GM10248 (cell line): ENCODE measurements around the gene OPN1SW.

Experiments
- CTCF ChIA-PET: fragments of 300-600 bp; sonication (Branson Sonifier 250); formaldehyde crosslinking; extraction: SDS; loops from one replicate; lab custom pipeline; 2021; ENCODE audit warnings: antibody characterized with exemption; lab: Yijun Ruan, JAX
- POLR2A ChIA-PET: fragments of 350-650 bp; sonication (Branson Sonifier 250); formaldehyde crosslinking; extraction: SDS; loops from one replicate; lab custom pipeline; 2020; ENCODE audit warnings: antibody characterized with exemption; lab: Yijun Ruan, JAX
- DNase-seq: peaks from one replicate; pipeline ENCODE4 v3.0.0; 2012; ENCODE audit errors: extremely low spot score
- TF ChIP-seq, protein P1 (sequence below): IDR thresholded peaks from 2 replicates; pipeline ENCODE4 v1.5.1; 2012; ENCODE audit warnings: mild to moderate bottlenecking, low read depth; ENCODE audit errors: extremely low read depth, missing control alignments, control extremely low read depth

The OPN1SW gene

DNA sequence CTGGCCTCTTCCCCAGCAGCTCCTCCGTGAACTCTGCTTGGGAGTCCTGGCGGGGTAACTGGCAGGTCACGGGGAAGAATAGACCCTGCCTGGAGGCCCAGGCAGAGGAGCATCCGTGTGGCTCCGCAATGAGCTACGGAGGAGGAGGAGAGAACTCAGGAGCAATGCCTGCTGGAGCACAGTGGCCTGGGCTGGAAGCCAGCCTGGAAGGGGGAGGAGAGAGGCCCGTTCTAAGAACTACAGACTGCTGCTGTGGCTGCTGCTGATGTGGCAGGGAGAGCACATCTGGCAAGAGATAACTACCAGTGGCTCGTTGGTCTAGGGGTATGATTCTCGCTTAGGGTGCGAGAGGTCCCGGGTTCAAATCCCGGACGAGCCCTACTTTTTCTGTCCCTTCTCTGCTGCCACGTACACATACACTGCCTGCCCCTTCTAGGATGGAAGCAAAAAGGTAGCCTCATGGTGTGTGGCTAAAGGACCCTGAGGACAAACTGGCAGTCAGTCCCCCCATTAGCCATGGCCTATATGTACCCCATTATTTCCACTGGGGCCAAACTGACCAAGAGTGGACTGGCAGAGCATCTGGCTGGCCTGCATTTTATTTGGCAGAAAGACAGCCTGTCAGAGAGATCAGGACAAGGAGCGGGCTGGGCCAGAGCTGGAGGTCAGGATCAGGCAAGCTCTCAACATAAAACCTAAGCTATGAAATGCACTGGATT lies 7.7 kb upstream of the OPN1SW start:
- ChIA-PET POLR2A (no interaction called here), CTCF (no interaction called here)
- TF ChIP-seq, protein P1, sequence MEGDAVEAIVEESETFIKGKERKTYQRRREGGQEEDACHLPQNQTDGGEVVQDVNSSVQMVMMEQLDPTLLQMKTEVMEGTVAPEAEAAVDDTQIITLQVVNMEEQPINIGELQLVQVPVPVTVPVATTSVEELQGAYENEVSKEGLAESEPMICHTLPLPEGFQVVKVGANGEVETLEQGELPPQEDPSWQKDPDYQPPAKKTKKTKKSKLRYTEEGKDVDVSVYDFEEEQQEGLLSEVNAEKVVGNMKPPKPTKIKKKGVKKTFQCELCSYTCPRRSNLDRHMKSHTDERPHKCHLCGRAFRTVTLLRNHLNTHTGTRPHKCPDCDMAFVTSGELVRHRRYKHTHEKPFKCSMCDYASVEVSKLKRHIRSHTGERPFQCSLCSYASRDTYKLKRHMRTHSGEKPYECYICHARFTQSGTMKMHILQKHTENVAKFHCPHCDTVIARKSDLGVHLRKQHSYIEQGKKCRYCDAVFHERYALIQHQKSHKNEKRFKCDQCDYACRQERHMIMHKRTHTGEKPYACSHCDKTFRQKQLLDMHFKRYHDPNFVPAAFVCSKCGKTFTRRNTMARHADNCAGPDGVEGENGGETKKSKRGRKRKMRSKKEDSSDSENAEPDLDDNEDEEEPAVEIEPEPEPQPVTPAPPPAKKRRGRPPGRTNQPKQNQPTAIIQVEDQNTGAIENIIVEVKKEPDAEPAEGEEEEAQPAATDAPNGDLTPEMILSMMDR = no peak
- DNase-seq = no peak

DNA sequence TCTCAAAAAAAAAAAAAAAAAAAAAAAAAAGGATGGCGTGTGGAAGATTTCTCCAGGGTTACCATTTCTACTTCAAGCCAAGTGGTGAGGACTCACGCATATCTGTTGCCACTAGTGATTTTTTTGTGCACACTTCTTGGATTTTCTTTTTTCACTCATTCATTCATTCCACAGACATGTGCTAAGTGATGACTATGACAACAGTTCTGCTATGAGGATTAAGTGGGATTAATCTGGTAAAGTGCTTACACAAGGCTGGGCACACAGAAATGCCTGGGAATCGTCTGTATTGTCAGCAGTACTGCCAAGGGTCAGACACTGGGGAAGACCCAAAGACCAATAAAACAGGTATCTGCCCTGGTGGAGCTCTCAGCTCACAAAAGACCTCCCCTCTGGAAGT lies 6.3 kb upstream of the OPN1SW start:
- no peak for DNase-seq
- TF ChIP-seq, protein P1 = no peak
- ChIA-PET CTCF (interaction anchor here (1.2 to 2.2 kb wide), 4 partner anchors 13 to 25 kb away, joined by 5 to 7 read pairs (median 6); no protein-coding TSS in a partner anchor), POLR2A (interaction anchor here (0.5 kb wide), 1 partner anchor 83 kb away, joined by 4 read pairs; no protein-coding TSS in a partner anchor)

DNA sequence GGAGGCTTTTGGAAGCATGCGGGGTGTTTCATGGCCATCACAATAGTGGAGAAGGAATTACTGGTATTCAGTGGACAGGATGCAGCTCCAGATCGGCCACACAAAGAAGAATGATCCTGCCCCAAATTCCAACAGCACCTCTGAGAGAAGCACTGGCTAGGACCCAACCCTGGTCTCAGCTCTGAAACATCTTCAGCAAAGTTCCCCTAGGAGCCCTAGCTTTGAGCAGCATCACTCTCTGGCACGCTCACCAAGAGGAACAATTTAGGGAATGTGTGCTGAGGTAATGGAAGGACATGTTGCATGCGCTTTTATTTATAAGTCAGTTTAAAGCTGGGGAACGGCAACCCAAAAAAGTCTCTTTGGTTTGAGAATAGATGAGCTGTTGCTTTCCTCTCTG lies 5.5 kb upstream of the OPN1SW start:
- TF ChIP-seq, protein P1 = no peak
- DNase-seq = no peak
- POLR2A ChIA-PET = no interaction called here
- CTCF ChIA-PET = interaction anchor here (0.8 to 2.2 kb wide), 6 partner anchors 12 to 72 kb away, joined by 3 to 7 read pairs (median 5); no protein-coding TSS in a partner anchor

DNA sequence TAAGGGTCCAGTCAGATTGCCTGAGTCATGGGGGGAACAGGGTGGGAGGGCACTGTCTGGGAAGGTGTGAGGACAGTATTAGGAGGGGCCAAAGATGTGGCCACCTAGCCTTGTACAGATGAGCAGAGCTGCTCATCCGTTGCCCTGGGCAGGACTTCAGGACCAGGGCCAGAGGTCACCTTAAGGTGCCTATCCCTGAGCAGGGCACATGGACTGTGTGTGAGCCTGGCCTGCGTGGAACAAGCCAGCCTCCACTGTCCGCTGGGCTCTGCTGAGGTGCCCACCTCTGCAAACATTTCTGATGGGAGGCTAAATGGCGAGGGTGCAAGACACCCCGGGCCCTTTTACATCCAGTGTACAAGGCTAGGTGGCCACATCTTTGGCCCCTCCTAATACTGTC lies 3.4 kb upstream of the OPN1SW start:
- DNase-seq = no peak
- CTCF ChIA-PET = no interaction called here
- POLR2A ChIA-PET = no interaction called here
- TF ChIP-seq, protein P1 = no peak

DNA sequence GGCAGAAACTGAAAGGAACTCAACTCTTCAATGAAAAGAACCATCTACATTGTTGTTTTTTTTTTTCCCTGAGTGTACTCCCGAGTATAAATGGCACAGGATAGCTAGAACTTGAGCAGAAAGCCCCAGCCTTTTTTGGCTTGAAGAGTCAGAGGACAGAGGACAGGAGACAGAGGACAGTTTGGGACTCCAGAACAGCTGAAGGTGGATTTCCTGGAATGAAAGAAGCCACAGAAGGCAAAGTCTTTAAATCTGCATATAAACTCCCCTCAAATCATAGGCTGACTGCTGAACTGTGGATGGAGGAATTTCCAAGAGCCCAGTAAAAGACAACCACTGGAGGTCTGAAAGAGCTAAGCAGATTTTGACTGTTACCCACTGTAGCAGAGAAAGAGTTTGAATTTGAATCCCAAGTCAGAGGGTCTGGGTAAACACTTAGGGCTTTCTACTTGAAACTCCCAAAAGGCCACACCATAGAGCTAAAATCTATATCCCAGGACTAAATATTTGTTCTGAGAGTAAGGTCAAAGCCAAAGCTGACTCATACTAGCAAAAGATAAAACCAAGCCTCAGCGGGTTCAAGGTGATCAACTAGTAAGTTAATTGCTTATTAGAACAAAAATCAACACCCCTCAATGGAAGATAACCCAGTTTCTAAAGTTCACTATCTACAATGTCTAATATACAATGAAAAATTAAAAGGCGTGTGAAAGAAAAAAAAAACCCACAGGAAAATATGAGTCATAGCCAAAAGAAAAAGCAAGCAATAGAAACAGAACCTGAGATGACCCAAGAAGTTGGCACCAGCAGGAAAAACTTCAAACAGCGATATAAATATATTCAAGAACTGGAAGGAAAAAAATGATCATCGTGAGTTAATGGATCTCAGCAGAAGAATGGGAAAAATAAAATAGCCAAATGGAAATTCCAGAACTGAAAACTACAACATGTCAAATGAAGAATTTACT lies 1.8 kb upstream of the OPN1SW start:
- POLR2A ChIA-PET = interaction anchor here (0.7 kb wide), 1 partner anchor 483 kb away, joined by 3 read pairs; no protein-coding TSS in a partner anchor

More for the DNA sequence above, 1.8 kb upstream of the OPN1SW start:
- no peak for DNase-seq
- CTCF ChIA-PET = interaction anchor here (1.3 kb wide), 1 partner anchor 36 kb away, joined by 4 read pairs; no protein-coding TSS in a partner anchor
- TF ChIP-seq, protein P1 = no peak
